IPS DF 6.9 (cell line): Measurements from ENCODE around the gene LDLR.
"Not testable (repeated sequence)": the region's sequence is repeated elsewhere in the genome, so short reads cannot be mapped to it uniquely, and the experiment has no call there.

Source experiments
- DNase-seq: peaks from one replicate; pipeline ENCODE4 v3.0.0-alpha.2; 2013; ENCODE audit warnings: low read depth, low spot score
- H3K27ac ChIP-seq: one replicate; pipeline ENCODE4 v1.5.1; 2013; ENCODE audit warnings: low read length, control low read depth
- H3K27me3 ChIP-seq: 2 replicates; pipeline ENCODE4 v1.6.1; 2013; ENCODE audit warnings: mild to moderate bottlenecking, low read length; ENCODE audit not compliant: control insufficient read depth, insufficient read depth
- H3K36me3 ChIP-seq: 2 replicates; pipeline ENCODE4 v1.6.1; 2013; ENCODE audit warnings: low read length; ENCODE audit not compliant: control insufficient read depth, insufficient read depth
- H3K4me1 ChIP-seq: 2 replicates; pipeline ENCODE4 v1.6.1; 2013; ENCODE audit warnings: low read length; ENCODE audit not compliant: control insufficient read depth, insufficient read depth
- H3K4me3 ChIP-seq: 2 replicates; pipeline ENCODE4 v1.5.1; 2013; ENCODE audit warnings: mild to moderate bottlenecking, low read length
- H3K9me3 ChIP-seq: 2 replicates; pipeline ENCODE4 v1.6.1; 2013; ENCODE audit warnings: low read length, inconsistent platforms; ENCODE audit not compliant: control insufficient read depth, insufficient read depth
- WGBS: extraction: QIAGEN DNeasy Blood & Tissue Kit; methylation state at CpG from one replicate; pipeline ENCODE4 v1.1.7; 2013; ENCODE audit warnings: mixed read lengths, missing lambda C conversion rate; ENCODE audit not compliant: insufficient read length, insufficient coverage; 5-methylcytosine and 5-hydroxymethylcytosine counted together

LDLR gene

GRCh38 chr19:11140023-11140538 is 50.8 kb downstream of the LDLR start:
- H3K4me1 ChIP-seq: peaks cover 10% of the 10 kb centered on the region; the same call in 1 of the 2 replicates
- H3K9me3 ChIP-seq, H3K36me3 ChIP-seq, DNase-seq, H3K27ac ChIP-seq, H3K4me3 ChIP-seq, H3K27me3 ChIP-seq: not testable (repeated sequence)
- no CpG with 5 or more reads among the region's 10 CpGs for WGBS

GRCh38 chr19:11140896-11141295 is 51.6 kb downstream of the LDLR start:
- Histone ChIP-seq H3K36me3 (peaks cover 4% of the 10 kb centered on the region; the same call in 1 of the 2 replicates), H3K4me3 (no peak overlapping the region), H3K27me3 (no peaks in the 10 kb centered on the region), H3K27ac (no peak overlapping the region), H3K4me1 (peaks cover 10% of the 10 kb centered on the region; the same call in 1 of the 2 replicates), H3K9me3 (no peaks in the 10 kb centered on the region)
- no CpG with 5 or more reads among the region's 9 CpGs for WGBS
- DNase-seq: no peak

GRCh38 chr19:11141937-11142527 is 52.8 kb downstream of the LDLR start:
- H3K4me3 ChIP-seq: no peak overlapping the region
- H3K9me3 ChIP-seq: no peaks in the 10 kb centered on the region
- H3K36me3 ChIP-seq: peaks cover 7% of the 10 kb centered on the region; the same call in 1 of the 2 replicates
- no peak overlapping the region for H3K27ac ChIP-seq
- no peak for DNase-seq
- H3K27me3 ChIP-seq: no peaks in the 10 kb centered on the region
- H3K4me1 ChIP-seq: peaks cover 10% of the 10 kb centered on the region; the same call in 1 of the 2 replicates
- WGBS: no CpG with 5 or more reads among the region's 9 CpGs

DNA sequence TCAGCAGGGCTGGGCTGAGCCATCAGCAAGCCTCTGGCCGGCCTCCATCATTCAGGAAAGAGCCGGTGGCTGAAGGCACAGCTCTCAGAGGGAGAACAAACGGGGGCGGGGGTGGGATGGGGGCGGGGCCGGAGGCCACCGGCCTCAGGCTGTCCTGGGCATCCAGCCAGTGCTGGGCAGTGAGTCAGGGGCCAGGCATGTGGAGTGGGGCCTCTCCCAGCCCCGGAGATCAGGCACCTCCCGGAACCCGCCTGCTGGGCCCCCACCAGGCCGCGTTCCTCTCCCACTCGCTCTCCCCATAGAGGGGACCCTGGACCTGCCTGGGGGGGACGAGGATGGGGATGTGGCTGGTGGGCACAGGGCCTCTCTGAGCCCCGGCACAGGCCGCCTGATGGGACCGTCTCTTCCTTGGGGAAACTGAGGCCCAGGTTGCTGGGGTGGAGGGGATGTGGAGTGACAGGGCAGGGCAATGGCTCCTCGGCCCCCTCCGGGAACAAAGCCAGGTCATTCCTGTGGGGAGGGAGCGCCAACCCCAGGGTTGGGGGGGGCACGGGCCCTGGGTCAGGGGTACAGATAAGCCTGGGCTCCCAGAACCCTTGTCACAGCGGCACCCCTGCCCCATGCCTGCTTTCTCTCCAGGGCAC is 53.4 kb downstream of the LDLR start:
- Histone ChIP-seq H3K4me1 (peaks cover 10% of the 10 kb centered on the region; the same call in 1 of the 2 replicates), H3K27me3 (no peaks in the 10 kb centered on the region), H3K9me3 (no peaks in the 10 kb centered on the region), H3K36me3 (peaks cover 9% of the 10 kb centered on the region), H3K27ac (no peak overlapping the region), H3K4me3 (no peak overlapping the region)
- DNase-seq: no peak
- WGBS: no CpG with 5 or more reads among the region's 22 CpGs

DNA sequence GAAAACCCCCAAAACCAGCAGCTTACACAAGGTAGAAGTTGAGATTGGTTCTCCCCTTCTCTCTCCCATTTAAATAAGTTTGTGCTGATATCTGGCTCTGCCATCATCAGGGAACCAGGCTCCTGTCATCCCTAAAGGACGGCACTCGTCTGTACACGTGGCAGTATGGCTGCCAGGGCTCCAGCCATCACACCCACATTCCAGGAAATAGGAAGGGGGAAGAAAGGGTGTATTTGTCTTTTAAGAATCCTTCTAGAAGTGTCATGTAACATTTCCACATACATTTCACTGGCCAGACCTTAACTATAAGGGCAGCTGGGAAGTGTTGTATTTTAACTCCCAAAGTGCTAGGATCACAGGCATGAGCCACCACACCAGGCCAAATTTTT is 56.3 kb downstream of the LDLR start:
- Histone ChIP-seq H3K36me3 (peaks cover 17% of the 10 kb centered on the region), H3K9me3 (no peaks in the 10 kb centered on the region), H3K27me3 (no peaks in the 10 kb centered on the region), H3K4me3 (no peak overlapping the region), H3K4me1 (peaks cover 8% of the 10 kb centered on the region; the same call in 1 of the 2 replicates), H3K27ac (no peak overlapping the region)
- DNase-seq: no peak
- WGBS: no CpG with 5 or more reads among the region's 3 CpGs

- Histone ChIP-seq H3K4me1 (peaks cover 1% of the 10 kb centered on the region; the same call in 1 of the 2 replicates), H3K27ac (no peak overlapping the region), H3K36me3 (peaks cover 17% of the 10 kb centered on the region), H3K9me3 (no peaks in the 10 kb centered on the region), H3K27me3 (no peaks in the 10 kb centered on the region), H3K4me3 (no peak overlapping the region)
- DNase-seq: no peak
- WGBS: no CpG with 5 or more reads among the region's 14 CpGs
Observed at GRCh38 chr19:11148001-11148400, 58.7 kb downstream of the LDLR start.

DNA sequence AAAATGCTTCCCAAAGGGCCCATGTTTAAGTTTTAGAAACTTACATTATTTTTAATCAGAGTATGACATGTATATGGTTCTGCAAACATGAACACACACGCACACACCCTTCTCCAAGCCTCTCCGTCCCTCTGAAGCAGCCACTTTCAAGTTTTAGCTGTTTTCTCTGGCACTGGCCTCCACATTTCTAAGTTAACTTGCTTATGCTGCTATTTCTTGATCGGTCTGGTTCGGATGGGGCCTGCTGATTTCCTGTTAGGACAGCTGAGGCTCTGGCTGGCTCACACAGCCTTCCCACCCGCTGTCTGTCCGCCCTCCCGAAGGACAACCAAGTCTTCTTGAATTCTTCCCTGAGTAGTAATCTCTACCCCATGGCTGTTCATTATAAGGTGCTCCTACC is 61.9 kb downstream of the LDLR start:
- Histone ChIP-seq H3K4me3 (no peak overlapping the region), H3K27ac (no peak overlapping the region), H3K4me1 (no peaks in the 10 kb centered on the region), H3K36me3 (peaks cover 10% of the 10 kb centered on the region), H3K27me3 (no peaks in the 10 kb centered on the region), H3K9me3 (no peaks in the 10 kb centered on the region)
- no peak for DNase-seq
- no CpG with 5 or more reads among the region's 7 CpGs for WGBS

DNA sequence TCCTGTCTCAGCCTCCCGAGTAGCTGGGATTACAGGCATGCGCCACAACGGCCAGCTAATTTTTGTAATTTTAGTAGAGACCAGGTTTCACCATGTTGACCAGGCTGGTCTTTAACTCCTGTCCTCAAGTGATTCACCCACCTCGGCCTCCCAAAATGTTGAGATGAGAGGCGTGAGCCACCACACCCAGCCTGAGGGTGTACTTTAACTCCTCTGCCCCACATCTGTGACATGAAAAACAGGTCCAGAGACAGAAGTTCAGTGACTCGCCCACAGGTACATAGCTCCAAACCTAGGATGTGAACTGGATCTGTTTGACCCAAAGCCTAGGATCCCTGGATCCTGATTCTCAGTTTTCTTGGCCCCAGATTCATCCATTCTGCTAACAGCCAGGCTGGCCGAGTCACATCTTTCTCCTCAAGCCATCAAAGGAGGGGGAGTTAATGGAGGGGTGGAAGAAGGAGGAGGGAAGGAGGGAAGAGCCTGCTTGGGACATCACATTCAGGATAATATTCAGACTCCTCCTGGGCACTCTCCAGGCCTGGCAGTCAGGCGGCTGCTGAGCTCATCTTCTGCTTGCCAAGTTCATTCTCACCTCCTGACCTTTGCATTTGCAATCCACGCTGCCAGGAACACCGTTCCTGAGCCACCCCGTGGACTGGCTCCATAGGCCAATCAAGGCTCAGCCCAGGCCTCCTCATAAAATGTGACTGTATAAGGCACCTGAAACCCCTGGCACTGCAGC is 63.2 kb downstream of the LDLR start:
- no CpG with 5 or more reads among the region's 11 CpGs for WGBS
- H3K36me3 ChIP-seq: peaks cover 10% of the 10 kb centered on the region

GRCh38 chr19:11154683-11155047 is 65.4 kb downstream of the LDLR start:
- no peak overlapping the region for H3K4me3 ChIP-seq
- no CpG with 5 or more reads among the region's 6 CpGs for WGBS
- no peaks in the 10 kb centered on the region for H3K36me3 ChIP-seq
- no peaks in the 10 kb centered on the region for H3K27me3 ChIP-seq
- no peaks in the 10 kb centered on the region for H3K9me3 ChIP-seq
- H3K27ac ChIP-seq: no peak overlapping the region
- no peak for DNase-seq
- H3K4me1 ChIP-seq: no peaks in the 10 kb centered on the region

More for the DNA sequence above, 63.2 kb downstream of the LDLR start:
- no peak for DNase-seq
- Histone ChIP-seq H3K9me3 (no peaks in the 10 kb centered on the region), H3K27ac (no peak overlapping the region), H3K4me3 (no peak overlapping the region), H3K27me3 (no peaks in the 10 kb centered on the region), H3K4me1 (no peaks in the 10 kb centered on the region)

DNA sequence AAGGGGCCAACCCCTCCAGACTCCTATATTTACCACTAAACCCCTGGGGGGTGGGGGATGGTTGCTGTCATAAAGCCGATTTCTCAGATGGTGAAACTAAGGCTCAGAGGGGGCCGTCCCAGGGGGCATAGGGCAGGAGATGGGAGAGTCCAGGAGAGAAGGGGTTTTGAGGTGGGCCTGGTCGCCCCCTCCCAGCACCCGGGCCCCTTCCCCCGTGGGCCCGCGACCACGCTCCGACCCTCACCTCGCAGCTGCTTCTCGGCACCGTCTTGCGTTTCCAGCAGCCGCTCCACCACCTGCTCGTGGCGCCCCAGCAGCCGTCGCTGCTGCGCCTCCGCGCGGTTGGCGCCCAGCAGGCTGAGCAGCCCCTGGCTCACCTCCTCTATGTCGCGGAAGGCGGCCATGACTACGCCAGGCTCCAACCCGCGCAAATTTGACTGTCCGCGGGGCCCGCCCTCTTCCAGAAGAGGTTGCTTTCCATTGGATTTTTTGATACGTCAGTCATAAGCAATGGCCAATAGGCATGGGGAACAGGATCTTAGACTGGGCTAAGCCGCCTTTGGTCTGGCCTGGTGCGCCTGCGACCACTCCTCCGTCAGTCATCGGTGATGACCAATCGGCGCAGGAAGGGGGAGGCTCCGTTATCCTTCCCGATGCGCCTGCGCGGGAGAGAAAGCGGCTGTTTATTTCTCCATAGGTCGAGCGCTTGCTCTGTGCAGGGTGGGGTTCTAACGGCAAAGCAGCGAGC is 66.3 kb downstream of the LDLR start, which contains the start of gene SPC24:
TSS of gene SPC24 (minus strand) at position 410 of the 748 bp plus-strand sequence. CDS start at position 404, 6 bp downstream.
- Histone ChIP-seq H3K27me3 (no peaks in the 10 kb centered on the region), H3K4me3 (peak within 1 kb of the TSS; percentile 94), H3K4me1 (no peaks in the 10 kb centered on the region), H3K27ac (no peak within 1 kb of the TSS), H3K9me3 (no peaks in the 10 kb centered on the region), H3K36me3 (no peaks in the 10 kb centered on the region)
- no CpG with 5 or more reads among the region's 50 CpGs for WGBS
- DNase-seq: peak; percentile 95
